Nephron progenitor cell (in vitro differentiated cells): ENCODE results near the gene IRGQ.

Experiments used
- DNase-seq: peaks from one replicate; pipeline ENCODE4 v3.0.0; 2021
- H3K27ac Mint-ChIP-seq: 2 replicates; pipeline ENCODE4 v1.8.0; 2021; ENCODE audit warnings: mild to moderate bottlenecking, moderate library complexity, mixed read lengths
- H3K27me3 Mint-ChIP-seq: 2 replicates; pipeline ENCODE4 v1.8.0; 2021; ENCODE audit warnings: mild to moderate bottlenecking, low read depth, mixed read lengths; ENCODE audit not compliant: poor library complexity
- H3K36me3 Mint-ChIP-seq: 2 replicates; pipeline ENCODE4 v1.8.0; 2021; ENCODE audit warnings: low read depth, mixed read lengths
- H3K4me1 Mint-ChIP-seq: 2 replicates; pipeline ENCODE4 v1.8.0; 2021; ENCODE audit warnings: mixed read lengths
- H3K4me3 Mint-ChIP-seq: 2 replicates; pipeline ENCODE4 v1.8.0; 2021; ENCODE audit warnings: mild to moderate bottlenecking, moderate library complexity, mixed read lengths
- H3K9me3 Mint-ChIP-seq: 2 replicates; pipeline ENCODE4 v1.8.0; 2021; ENCODE audit warnings: mild to moderate bottlenecking, moderate library complexity, mixed read lengths
- TF ChIP-seq, protein P1 (sequence below): fragments of 200-600 bp; sonication (generic); IDR thresholded peaks from 2 replicates; pipeline ENCODE4 v1.5.0; 2021; ENCODE audit warnings: antibody characterized with exemption

Gene IRGQ, protein sequence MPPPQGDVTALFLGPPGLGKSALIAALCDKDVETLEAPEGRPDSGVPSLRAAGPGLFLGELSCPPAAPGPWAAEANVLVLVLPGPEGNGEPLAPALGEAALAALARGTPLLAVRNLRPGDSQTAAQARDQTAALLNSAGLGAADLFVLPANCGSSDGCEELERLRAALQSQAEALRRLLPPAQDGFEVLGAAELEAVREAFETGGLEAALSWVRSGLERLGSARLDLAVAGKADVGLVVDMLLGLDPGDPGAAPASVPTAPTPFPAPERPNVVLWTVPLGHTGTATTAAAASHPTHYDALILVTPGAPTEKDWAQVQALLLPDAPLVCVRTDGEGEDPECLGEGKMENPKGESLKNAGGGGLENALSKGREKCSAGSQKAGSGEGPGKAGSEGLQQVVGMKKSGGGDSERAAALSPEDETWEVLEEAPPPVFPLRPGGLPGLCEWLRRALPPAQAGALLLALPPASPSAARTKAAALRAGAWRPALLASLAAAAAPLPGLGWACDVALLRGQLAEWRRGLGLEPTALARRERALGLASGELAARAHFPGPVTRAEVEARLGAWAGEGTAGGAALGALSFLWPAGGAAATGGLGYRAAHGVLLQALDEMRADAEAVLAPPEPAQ

DNA sequence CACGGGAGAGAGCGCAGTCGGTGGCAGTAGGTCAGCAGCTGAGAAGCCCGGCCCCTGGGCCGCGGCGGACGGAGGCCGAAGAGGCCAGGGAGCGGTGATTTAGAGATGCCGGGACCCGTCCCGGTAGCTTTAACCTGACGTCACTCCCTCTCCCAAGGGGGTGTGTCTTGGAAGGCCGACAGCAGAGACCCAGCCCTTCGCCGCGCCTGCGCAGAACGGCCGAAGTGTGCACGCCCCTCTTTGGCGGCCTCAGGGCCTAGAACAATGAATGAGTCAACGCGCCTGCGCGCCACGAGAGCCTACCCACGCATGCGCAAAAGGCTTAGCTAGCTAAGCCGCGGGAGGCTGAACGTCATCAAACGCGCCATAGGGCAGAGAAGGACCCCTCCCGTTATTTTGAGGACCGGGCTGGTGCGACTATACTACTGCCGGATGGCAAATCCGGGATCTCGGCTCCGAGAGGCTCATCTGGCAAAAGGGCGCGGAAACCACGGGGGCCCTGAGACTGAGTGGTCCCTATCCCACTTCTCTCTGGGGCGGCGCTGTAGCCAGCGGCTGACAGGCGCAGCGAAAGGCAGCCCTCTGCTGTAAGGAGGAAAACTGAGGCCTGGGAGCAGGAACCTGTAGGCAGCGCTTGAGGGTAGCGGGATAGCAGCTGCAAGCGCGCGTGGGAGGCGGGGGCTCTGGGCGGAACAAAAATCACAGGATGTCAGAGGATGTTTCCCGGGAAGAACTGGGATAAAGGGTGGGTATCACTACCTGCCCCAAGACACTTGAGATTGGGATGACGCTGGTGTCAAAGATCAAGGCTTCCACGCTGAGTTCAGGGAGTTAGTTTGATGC is at the start of gene IRGQ, which contains the start of gene ZNF576:
Gene IRGQ, minus strand, starts transcription at position 136 of the 843 bp plus-strand sequence. CDS start 796 bp downstream, outside the sequence.
Gene ZNF576, plus strand, starts transcription at position 597 of the 843 bp plus-strand sequence. CDS start 514 bp downstream, outside the sequence.
- Mint-ChIP-seq H3K9me3 (no peaks in the 10 kb centered on the region), H3K4me1 (peaks cover 35% of the 10 kb centered on the region), H3K36me3 (peaks cover 14% of the 10 kb centered on the region), H3K27me3 (no peaks in the 10 kb centered on the region), H3K4me3 (peak within 1 kb of the TSS; percentile 95), H3K27ac (peak within 1 kb of the TSS; percentile 100)
- TF ChIP-seq, protein P1, sequence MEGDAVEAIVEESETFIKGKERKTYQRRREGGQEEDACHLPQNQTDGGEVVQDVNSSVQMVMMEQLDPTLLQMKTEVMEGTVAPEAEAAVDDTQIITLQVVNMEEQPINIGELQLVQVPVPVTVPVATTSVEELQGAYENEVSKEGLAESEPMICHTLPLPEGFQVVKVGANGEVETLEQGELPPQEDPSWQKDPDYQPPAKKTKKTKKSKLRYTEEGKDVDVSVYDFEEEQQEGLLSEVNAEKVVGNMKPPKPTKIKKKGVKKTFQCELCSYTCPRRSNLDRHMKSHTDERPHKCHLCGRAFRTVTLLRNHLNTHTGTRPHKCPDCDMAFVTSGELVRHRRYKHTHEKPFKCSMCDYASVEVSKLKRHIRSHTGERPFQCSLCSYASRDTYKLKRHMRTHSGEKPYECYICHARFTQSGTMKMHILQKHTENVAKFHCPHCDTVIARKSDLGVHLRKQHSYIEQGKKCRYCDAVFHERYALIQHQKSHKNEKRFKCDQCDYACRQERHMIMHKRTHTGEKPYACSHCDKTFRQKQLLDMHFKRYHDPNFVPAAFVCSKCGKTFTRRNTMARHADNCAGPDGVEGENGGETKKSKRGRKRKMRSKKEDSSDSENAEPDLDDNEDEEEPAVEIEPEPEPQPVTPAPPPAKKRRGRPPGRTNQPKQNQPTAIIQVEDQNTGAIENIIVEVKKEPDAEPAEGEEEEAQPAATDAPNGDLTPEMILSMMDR, result no peak
- DNase-seq, result peak; percentile 100

DNA sequence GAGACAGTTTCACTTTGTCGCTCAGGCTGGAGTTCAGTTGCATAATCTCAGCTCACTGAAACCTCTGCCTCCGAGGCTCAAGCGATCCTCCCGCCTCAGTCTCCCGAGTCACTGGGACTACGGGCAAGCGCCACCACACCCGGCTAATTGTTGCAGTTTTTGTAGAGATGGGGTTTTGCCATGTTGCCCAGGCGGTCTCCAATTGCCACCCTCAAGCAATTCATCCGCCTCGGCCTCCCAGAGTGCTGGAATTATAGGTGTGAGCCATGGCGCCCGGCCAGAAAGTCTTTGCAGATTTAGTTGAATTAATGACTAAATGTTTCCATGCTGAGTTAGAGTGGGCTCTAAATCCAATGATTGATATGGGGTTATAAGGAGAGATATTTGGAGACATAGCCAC is 48.2 kb upstream of the IRGQ start:
- Mint-ChIP-seq H3K27me3 (peaks cover 47% of the 10 kb centered on the region), H3K27ac (no peak overlapping the region), H3K4me3 (no peak overlapping the region), H3K4me1 (peaks cover 8% of the 10 kb centered on the region), H3K9me3 (peaks cover 32% of the 10 kb centered on the region), H3K36me3 (peaks cover 44% of the 10 kb centered on the region)
- TF ChIP-seq, protein P1, result no peak
- DNase-seq, result no peak

DNA sequence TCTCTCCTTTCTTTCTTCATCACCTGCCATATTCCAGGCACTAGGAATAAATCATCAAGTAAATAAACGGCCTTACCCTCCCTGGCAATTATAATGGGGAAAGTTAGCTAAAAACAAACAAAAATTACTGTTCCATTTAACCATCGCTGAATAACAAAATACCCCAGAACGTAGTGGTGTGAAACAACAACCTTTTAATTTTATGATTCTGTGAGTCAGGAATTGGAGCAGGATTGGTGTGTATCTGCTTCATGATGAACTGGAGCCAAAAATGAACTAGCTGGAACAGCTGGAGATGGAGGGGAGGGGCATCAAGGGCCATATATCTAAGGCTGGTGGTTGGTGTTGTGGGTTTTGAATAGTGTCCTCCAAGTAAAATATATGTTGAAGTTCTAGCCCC is 47.4 kb upstream of the IRGQ start:
- peaks cover 32% of the 10 kb centered on the region for H3K9me3 Mint-ChIP-seq
- no peak for DNase-seq
- no peak overlapping the region for H3K27ac Mint-ChIP-seq
- peaks cover 35% of the 10 kb centered on the region for H3K36me3 Mint-ChIP-seq
- peaks cover 56% of the 10 kb centered on the region for H3K27me3 Mint-ChIP-seq
- no peak overlapping the region for H3K4me3 Mint-ChIP-seq
- TF ChIP-seq, protein P1, result no peak
- peaks cover 16% of the 10 kb centered on the region for H3K4me1 Mint-ChIP-seq

DNA sequence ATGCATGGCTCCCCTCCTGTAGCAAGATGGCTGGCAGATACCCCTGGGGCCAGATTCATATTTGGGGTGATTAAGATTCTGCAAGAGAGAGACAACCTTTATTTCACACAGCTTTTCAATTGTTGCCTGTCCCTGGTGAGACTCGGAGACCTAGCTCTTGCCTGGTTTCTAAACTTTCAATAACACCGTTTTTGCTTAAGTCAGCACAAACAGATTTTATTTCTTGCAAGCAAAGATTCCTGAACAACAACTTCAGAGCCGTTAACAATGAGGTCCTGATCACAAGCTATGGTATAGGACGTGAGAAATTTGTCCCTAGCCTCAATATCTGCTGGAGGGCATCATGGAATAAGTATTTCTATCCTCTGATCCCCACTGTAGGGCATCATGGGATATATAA is 46.6 kb upstream of the IRGQ start:
- peaks cover 61% of the 10 kb centered on the region for H3K27me3 Mint-ChIP-seq
- peaks cover 26% of the 10 kb centered on the region for H3K9me3 Mint-ChIP-seq
- TF ChIP-seq, protein P1, result no peak
- peaks cover 23% of the 10 kb centered on the region for H3K4me1 Mint-ChIP-seq
- peaks cover 32% of the 10 kb centered on the region for H3K36me3 Mint-ChIP-seq
- DNase-seq, result no peak
- no peak overlapping the region for H3K4me3 Mint-ChIP-seq
- H3K27ac Mint-ChIP-seq, result no peak overlapping the region

DNA sequence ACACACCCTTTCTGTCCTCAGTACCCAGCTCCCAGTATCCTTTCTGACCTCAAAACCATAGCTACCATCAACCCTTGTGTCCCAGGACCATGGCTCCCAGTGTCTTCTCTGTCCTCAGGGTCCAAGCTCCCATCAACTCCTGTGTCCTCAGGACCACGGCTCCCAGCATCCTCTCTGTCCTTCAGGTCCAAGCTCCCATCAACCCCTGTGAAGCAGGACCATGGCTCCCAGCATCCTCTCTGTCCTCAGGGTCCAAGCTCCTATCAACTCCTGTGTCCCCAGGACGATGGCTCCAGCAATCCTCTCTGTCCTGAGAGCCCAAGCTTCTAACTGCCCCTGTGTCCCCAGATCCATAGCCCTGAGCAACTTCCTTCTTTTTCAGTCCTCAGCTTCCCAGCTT is 45.4 kb upstream of the IRGQ start:
- H3K4me3 Mint-ChIP-seq, result peak overlapping the region; percentile 83
- TF ChIP-seq, protein P1, result no peak
- H3K4me1 Mint-ChIP-seq, result peaks cover 29% of the 10 kb centered on the region
- H3K27ac Mint-ChIP-seq, result no peak overlapping the region
- H3K9me3 Mint-ChIP-seq, result peaks cover 14% of the 10 kb centered on the region
- DNase-seq, result no peak
- H3K27me3 Mint-ChIP-seq, result peaks cover 70% of the 10 kb centered on the region
- peaks cover 20% of the 10 kb centered on the region for H3K36me3 Mint-ChIP-seq
